BJ (cell line): Measurements from ENCODE around the gene CD247. TPM values are rescaled to one million over a fixed set of nuclear protein-coding genes. Genes with fewer than 3 reads are reported as not detected.

Experiments
- CTCF ChIA-PET: fragments of 350-600 bp; formaldehyde crosslinking; extraction: SDS; loops from one replicate; lab custom pipeline; 2021; ENCODE audit warnings: antibody characterized with exemption, inconsistent platforms; lab: Yijun Ruan, JAX
- POLR2A ChIA-PET: fragments of 300-600 bp; sonication (Branson Sonifier 250); formaldehyde crosslinking; extraction: SDS; loops from one replicate; lab custom pipeline; 2021; ENCODE audit warnings: antibody characterized with exemption; lab: Charles Lee
- DNase-seq: peaks from one replicate; pipeline ENCODE4 v3.0.0-alpha.2; 2011; ENCODE audit warnings: low read depth
- H3K27me3 ChIP-seq: 2 replicates; pipeline ENCODE4 v1.6.0; 2011; ENCODE audit warnings: low read length; ENCODE audit not compliant: control insufficient read depth, insufficient read depth
- H3K36me3 ChIP-seq: 2 replicates; pipeline ENCODE4 v1.5.1; 2011; ENCODE audit warnings: low read length; ENCODE audit not compliant: control insufficient read depth, insufficient read depth
- H3K4me3 ChIP-seq: 2 replicates; pipeline ENCODE4 v1.5.1; 2011; ENCODE audit warnings: low read depth, mild to moderate bottlenecking, control low read depth, low read length
- CTCF ChIP-seq: IDR thresholded peaks from 2 replicates; pipeline ENCODE4 v1.5.1; 2011; ENCODE audit warnings: low read depth, mild to moderate bottlenecking, control low read depth, inconsistent platforms, low read length, moderate library complexity; ENCODE audit not compliant: insufficient read depth
- polyA plus RNA-seq: library from polyadenylated mRNA; depleted of rRNA; stranded (reverse); fragments of >200 nt; gene quantifications from 2 replicates; pipeline ENCODE4 v1.2.3, GENCODE V29; 2011

CD247 gene
- polyA plus RNA-seq, 1 experiment = not detected

- no peak overlapping the region for H3K4me3 ChIP-seq
- H3K36me3 ChIP-seq = no peaks in the 10 kb centered on the region
- no peak for TF ChIP-seq CTCF
- DNase-seq = no peak
- H3K27me3 ChIP-seq = no peaks in the 10 kb centered on the region
- POLR2A ChIA-PET = no interaction called here
- CTCF ChIA-PET = interaction anchor here (1.0 kb wide), 1 partner anchor 13 kb away, joined by 3 read pairs; no protein-coding TSS in a partner anchor
These were observed 28.6 kb upstream of the CD247 start for GRCh38 chr1:167546935-167547334.

- no peak for DNase-seq
- no peaks in the 10 kb centered on the region for H3K36me3 ChIP-seq
- CTCF ChIA-PET = interaction anchor here (1.8 kb wide), 1 partner anchor 12 kb away, joined by 10 read pairs; no protein-coding TSS in a partner anchor
- no peak overlapping the region for H3K4me3 ChIP-seq
- no peak for TF ChIP-seq CTCF
- no peaks in the 10 kb centered on the region for H3K27me3 ChIP-seq
- POLR2A ChIA-PET = no interaction called here
These were observed 27.0 kb upstream of the CD247 start for GRCh38 chr1:167545349-167545748.

- CTCF ChIA-PET = interaction anchor here (1.7 to 1.8 kb wide), 2 partner anchors 9 to 11 kb away, joined by 4 to 10 read pairs; partner anchors contain the start of gene CREG1
- no peak for TF ChIP-seq CTCF
- DNase-seq = no peak
- no peaks in the 10 kb centered on the region for H3K27me3 ChIP-seq
- POLR2A ChIA-PET = interaction anchor here (0.6 kb wide), 1 partner anchor 9 kb away, joined by 3 read pairs; the partner anchor contains the start of gene CREG1
- H3K36me3 ChIP-seq = no peaks in the 10 kb centered on the region
- no peak overlapping the region for H3K4me3 ChIP-seq
These were observed 26.2 kb upstream of the CD247 start for GRCh38 chr1:167544447-167545093.

GRCh38 chr1:167543199-167543990, 25.1 kb upstream of the CD247 start:
- Histone ChIP-seq H3K4me3 (no peak overlapping the region), H3K36me3 (no peaks in the 10 kb centered on the region), H3K27me3 (no peaks in the 10 kb centered on the region)
- no peak for TF ChIP-seq CTCF
- ChIA-PET CTCF (interaction anchor here (1.1 to 3.3 kb wide), 3 partner anchors 9 to 11 kb away, joined by 3 to 15 read pairs (median 4); partner anchors contain the start of gene CREG1), POLR2A (no interaction called here)
- DNase-seq = no peak
